A673 (cell line): Measurements from ENCODE around the gene GGT1.
"Not testable (repeated sequence)": the region's sequence is repeated elsewhere in the genome, so short reads cannot be mapped to it uniquely, and the experiment has no call there.

Experiments
- CTCF ChIP-seq: fragments of 300-800, 200-600 bp; sonication (generic); conservative IDR thresholded peaks from 2 replicates; pipeline ENCODE4 v1.5.1; 2017; ENCODE audit warnings: low read depth, mild to moderate bottlenecking, antibody characterized with exemption, low read length, moderate library complexity, mixed read lengths
- EZH2 ChIP-seq: fragments of 200-600 bp; sonication (generic); IDR thresholded peaks from 2 replicates; pipeline ENCODE4 v1.6.1; 2017; ENCODE audit warnings: borderline replicate concordance, low read depth, mild to moderate bottlenecking, mixed read lengths, antibody characterized with exemption, low read length; ENCODE audit not compliant: poor library complexity, severe bottlenecking

DNA sequence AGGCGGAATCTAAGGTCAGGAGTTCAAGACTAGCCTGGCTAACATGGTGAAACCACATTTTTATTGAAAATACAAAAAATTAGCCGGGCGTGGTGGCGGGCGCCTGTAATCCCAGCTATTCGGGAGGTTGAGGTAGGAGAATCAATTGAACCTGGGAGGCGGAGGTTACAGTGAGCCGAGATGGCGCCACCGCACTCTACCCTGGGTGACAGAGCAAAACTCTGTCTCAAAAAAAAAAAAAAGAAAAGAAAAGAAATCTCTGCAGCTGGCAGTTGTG lies 9.5 kb upstream of the GGT1 start:
- not testable (repeated sequence) for TF ChIP-seq CTCF, EZH2
